Stomach (tissue), 9 donors: ENCODE results near the gene TTC3. TPM values are rescaled to one million over a fixed set of nuclear protein-coding genes. Genes with fewer than 3 reads are reported as not detected.

Experiments
- DNase-seq, 2 donors: peaks; one replicate each; pipeline versions ENCODE4 v3.0.0 to v3.0.0-alpha.2; 2013 to 2019
- H3K27ac ChIP-seq, 5 donors: fragments of 200-600 bp in 4 of 5; sonication (generic) in 4 of 5; one replicate each; pipeline ENCODE4 v1.5.1; 2013 to 2019; ENCODE audit warnings: mild to moderate bottlenecking in 1 of 5, moderate library complexity in 1 of 5
- H3K27me3 ChIP-seq, 3 donors: fragments of 200-600 bp; sonication (generic); one replicate each; pipeline ENCODE4 v1.5.1; 2017 to 2019; ENCODE audit warnings: mixed run types in 1 of 3
- H3K36me3 ChIP-seq, 4 donors: fragments of 200-600 bp; sonication (generic); 1 replicate in 3 of 4; 2 replicates in 1 of 4; pipeline ENCODE4 v1.5.1; 2016 to 2019
- H3K4me1 ChIP-seq, 4 donors: fragments of 200-600 bp; sonication (generic); one replicate each; pipeline ENCODE4 v1.5.1; 2016 to 2019
- H3K4me3 ChIP-seq, 4 donors: fragments of 200-600 bp; sonication (generic) in 3 of 4; one replicate each; pipeline ENCODE4 v1.5.1; 2016 to 2019; ENCODE audit warnings: mild to moderate bottlenecking in 1 of 4
- H3K9me3 ChIP-seq, 4 donors: fragments of 200-600 bp; sonication (generic); one replicate each; pipeline ENCODE4 v1.5.1; 2016 to 2019
- CTCF ChIP-seq, 7 experiments: fragments of 450-650 bp in 4 of 7; fragments of 200-600 bp in 3 of 7; sonication (generic) in 3 of 7; IDR thresholded peaks; one replicate each; pipeline ENCODE4 v1.5.1; 2016 to 2019; ENCODE audit warnings: antibody characterized with exemption in 7 of 7, control low read depth in 2 of 7, mild to moderate bottlenecking in 1 of 7
- EP300 ChIP-seq: sonication (generic); formaldehyde crosslinking; IDR thresholded peaks from one replicate; pipeline ENCODE4 v1.6.1; 2017; ENCODE audit warnings: antibody characterized with exemption
- POLR2A ChIP-seq, 4 donors: fragments of 450-650 bp; IDR thresholded peaks; one replicate each; pipeline ENCODE4 v1.6.1; 2016; ENCODE audit warnings: antibody characterized with exemption in 4 of 4, control low read depth in 2 of 4, mild to moderate bottlenecking in 1 of 4, moderate library complexity in 1 of 4
- POLR2AphosphoS5 ChIP-seq, 3 donors: sonication (generic); formaldehyde crosslinking; IDR thresholded peaks; one replicate each; pipeline ENCODE4 v1.6.1; 2016; ENCODE audit warnings: antibody characterized with exemption in 3 of 3
- WGBS, 5 donors: extraction: QIAGEN DNeasy Blood & Tissue Kit in 3 of 5; methylation state at CpG; one replicate each; pipeline versions ENCODE4 v1.1.5 to v1.1.7; 2013 to 2018; 5-methylcytosine and 5-hydroxymethylcytosine counted together
- intact Hi-C: fragments of 100-400 bp; cut with DNase I; formaldehyde crosslinking; loops from one replicate; pipeline ENCODE4 v1.15.1; 2023; ENCODE audit warnings: low total_unique reads
- polyA plus RNA-seq, 3 donors: library from polyadenylated mRNA; stranded (reverse); fragments of 200-250 nt; gene quantifications; one replicate each; pipeline ENCODE4 v1.2.3, GENCODE V29; 2013
- total RNA-seq, 5 donors: library from RNA; depleted of rRNA; stranded (reverse); fragments of >200 nt; gene quantifications; one replicate each; pipeline versions ENCODE4 v1.1.0 to v1.2.3, GENCODE V29; 2014 to 2016
- donor health status: healthy with polysubstance abuse.
- donor health status: Bipolar disorder and iron deficiency.
- donor health status: healthy.

TTC3 gene
- total and polyA plus RNA-seq, 8 donors = 17.5 to 538 (median 143) TPM

GRCh38 chr21:37243961-37244360 is 170.9 kb downstream of the TTC3 start:
- H3K27me3 ChIP-seq = no peaks in the 10 kb centered on the region
- H3K9me3 ChIP-seq = no peaks in the 10 kb centered on the region
- H3K4me3 ChIP-seq = no peak overlapping the region
- intact Hi-C loops = no loop called here
- peaks cover 0 to 18% (median 6%) of the 10 kb centered on the region in 4 donors for H3K4me1 ChIP-seq
- H3K36me3 ChIP-seq = peaks cover 6 to 25% (median 25%) of the 10 kb centered on the region in 4 donors
- WGBS, 5 donors = 92 to 100% (median 99%) methylated on average over 6 of the region's 6 CpGs
- TF ChIP-seq CTCF (IDR thresholded peaks at IDR 0.05) = no peak
- no peak for TF ChIP-seq EP300
- no peak for TF ChIP-seq POLR2A (IDR thresholded peaks at IDR 0.05)
- TF ChIP-seq POLR2AphosphoS5 (IDR thresholded peaks at IDR 0.05) = no peak
- no peak for DNase-seq
- H3K27ac ChIP-seq = no peak overlapping the region

- no peak overlapping the region for H3K27ac ChIP-seq
- peaks cover 1 to 19% (median 19%) of the 10 kb centered on the region in 4 donors for H3K36me3 ChIP-seq
- intact Hi-C loops = no loop called here
- H3K9me3 ChIP-seq = no peaks in the 10 kb centered on the region
- 74 to 81% (median 75%) methylated on average over 12 of the region's 12 CpGs for WGBS, 5 donors
- TF ChIP-seq EP300 (no peak), POLR2A (IDR thresholded peaks at IDR 0.05) (no peak), CTCF (IDR thresholded peaks at IDR 0.05) (no peak), POLR2AphosphoS5 (IDR thresholded peaks at IDR 0.05) (no peak)
- no peak for DNase-seq
- no peaks in the 10 kb centered on the region for H3K27me3 ChIP-seq
- no peak overlapping the region for H3K4me3 ChIP-seq
- peaks cover 0 to 18% (median 8%) of the 10 kb centered on the region in 4 donors for H3K4me1 ChIP-seq
These were observed 171.5 kb downstream of the TTC3 start for GRCh38 chr21:37244501-37245095.

GRCh38 chr21:37245151-37245550 is 172.1 kb downstream of the TTC3 start:
- Histone ChIP-seq H3K4me3 (no peak overlapping the region), H3K36me3 (peaks cover 0 to 14% (median 13%) of the 10 kb centered on the region in 4 donors), H3K27ac (no peak overlapping the region), H3K9me3 (no peaks in the 10 kb centered on the region), H3K27me3 (no peaks in the 10 kb centered on the region), H3K4me1 (peaks cover 0 to 20% (median 9%) of the 10 kb centered on the region in 4 donors)
- DNase-seq = no peak
- intact Hi-C loops = no loop called here
- 81 to 93% (median 87%) methylated on average over 8 of the region's 8 CpGs for WGBS, 5 donors
- no peak for TF ChIP-seq EP300

GRCh38 chr21:37248298-37248697 is 175.2 kb downstream of the TTC3 start:
- Histone ChIP-seq H3K27ac (no peak overlapping the region), H3K27me3 (no peaks in the 10 kb centered on the region), H3K4me1 (peaks cover 0 to 27% (median 13%) of the 10 kb centered on the region in 4 donors), H3K9me3 (no peaks in the 10 kb centered on the region), H3K4me3 (no peak overlapping the region), H3K36me3 (no peaks in the 10 kb centered on the region)
- WGBS, 5 donors = 85 to 95% (median 88%) methylated on average over 1 of the region's 1 CpG
- TF ChIP-seq CTCF (IDR thresholded peaks at IDR 0.05) = no peak
- TF ChIP-seq POLR2A (IDR thresholded peaks at IDR 0.05) = no peak
- TF ChIP-seq EP300 = no peak
- TF ChIP-seq POLR2AphosphoS5 (IDR thresholded peaks at IDR 0.05) = no peak
- no peak for DNase-seq
- intact Hi-C loops = no loop called here
